Spleen (tissue), 11 donors: ENCODE data around the gene USE1. TPM values are rescaled to one million over a fixed set of nuclear protein-coding genes. Genes with fewer than 3 reads are reported as not detected.

Experiments
- DNase-seq: peaks from one replicate; pipeline ENCODE4 v3.0.0-alpha.2; 2020
- H3K27ac ChIP-seq, 8 donors: fragments of 200-600 bp; sonication (generic) in 7 of 8; 1 replicate in 4 of 8; 2 replicates in 4 of 8; pipeline versions ENCODE4 v1.5.0 to v1.8.0; 2016 to 2021; ENCODE audit warnings: inconsistent platforms in 4 of 8, mild to moderate bottlenecking in 4 of 8, moderate library complexity in 1 of 8
- H3K27me3 ChIP-seq, 7 donors: fragments of 200-600 bp; sonication (generic) in 6 of 7; replicated peaks in 1 of 7; 1 replicate in 4 of 7; 2 replicates in 3 of 7; pipeline versions ENCODE4 v1.5.0 to v1.8.0; 2016 to 2021; ENCODE audit warnings: inconsistent platforms in 3 of 7, mild to moderate bottlenecking in 1 of 7
- H3K36me3 ChIP-seq, 6 donors: fragments of 200-600 bp; sonication (generic) in 5 of 6; 1 replicate in 4 of 6; 2 replicates in 2 of 6; pipeline versions ENCODE4 v1.5.0 to v1.8.0; 2016 to 2021; ENCODE audit warnings: inconsistent platforms in 2 of 6
- H3K4me1 ChIP-seq, 6 donors: fragments of 200-600 bp; sonication (generic) in 5 of 6; 1 replicate in 3 of 6; 2 replicates in 3 of 6; pipeline versions ENCODE4 v1.5.0 to v1.8.0; 2016 to 2021; ENCODE audit warnings: inconsistent platforms in 3 of 6
- H3K4me3 ChIP-seq, 8 donors: fragments of 200-600 bp; sonication (generic) in 7 of 8; 1 replicate in 4 of 8; 2 replicates in 4 of 8; pipeline versions ENCODE4 v1.5.0 to v1.8.0; 2016 to 2021; ENCODE audit warnings: inconsistent platforms in 4 of 8, mild to moderate bottlenecking in 4 of 8, moderate library complexity in 2 of 8
- H3K9me3 ChIP-seq, 8 donors: fragments of 200-600 bp; sonication (generic) in 7 of 8; 1 replicate in 4 of 8; 2 replicates in 4 of 8; pipeline versions ENCODE4 v1.5.0 to v1.8.0; 2016 to 2021; ENCODE audit warnings: inconsistent platforms in 4 of 8
- CTCF ChIP-seq, 11 experiments: fragments of 200-600 bp in 7 of 11; fragments of 450-650 bp in 4 of 11; sonication (generic) in 4 of 11; IDR thresholded peaks in 8 of 11; conservative IDR thresholded peaks in 3 of 11; 1 replicate in 7 of 11; 2 replicates in 4 of 11; pipeline versions ENCODE4 v1.4.0 to v1.8.0; 2016 to 2021; ENCODE audit warnings: antibody characterized with exemption in 11 of 11, inconsistent platforms in 4 of 11, mild to moderate bottlenecking in 1 of 11
- POLR2A ChIP-seq, 3 donors: fragments of 450-650 bp; IDR thresholded peaks; one replicate each; pipeline ENCODE4 v1.5.1; 2017; ENCODE audit warnings: antibody characterized with exemption in 3 of 3, mild to moderate bottlenecking in 1 of 3
- POLR2AphosphoS5 ChIP-seq, 3 donors: sonication (generic); formaldehyde crosslinking; IDR thresholded peaks; one replicate each; pipeline ENCODE4 v1.5.1; 2017; ENCODE audit warnings: antibody characterized with exemption in 3 of 3
- WGBS, 5 donors: extraction: QIAGEN DNeasy Blood & Tissue Kit in 3 of 5; methylation state at CpG; one replicate each; pipeline versions ENCODE4 v1.1.5 to v1.1.7; 2013 to 2018; 5-methylcytosine and 5-hydroxymethylcytosine counted together
- intact Hi-C: fragments of 100-400 bp; cut with DNase I; formaldehyde crosslinking; loops from one replicate; pipeline ENCODE4 v1.15.0; 2023; ENCODE audit warnings: low total_unique reads
- polyA plus RNA-seq, 3 donors: library from polyadenylated mRNA; stranded (reverse); fragments of 200-250 nt; gene quantifications; one replicate each; pipeline ENCODE4 v1.2.1, GENCODE V29; 2013
- total RNA-seq, 7 donors: library from RNA; depleted of rRNA in 3 of 7; stranded (reverse); fragments of >200 nt in 3 of 7; fragmentation: NEBNext Ultra II Directional in 4 of 7; extraction: Animal tissue kit (Norgen Biotek cat#: 25700) in 4 of 7; gene quantifications; one replicate each; pipeline versions ENCODE4 v1.1.0 to v1.2.1, GENCODE V29; 2016 to 2021
- donor health status: healthy with polysubstance abuse.
- donor health status: DM: no; HTN: no; CAD: no; lungs with moderate emphysema.
- donor health status: DM: no; HTN: no; CAD: no.
- donor health status: Bipolar disorder and iron deficiency.
- donor health status: healthy.
- donor health status: DM: no; HTN: no; CAD: no.
- donor health status: DM: yes; HTN: yes; CAD: no.

The USE1 gene
- total and polyA plus RNA-seq, 10 donors = 17.2 to 74.4 (median 28.6) TPM

GRCh38 chr19:17205237-17206140, 9.7 kb upstream of the USE1 start:
- no peak overlapping the region for H3K27ac ChIP-seq
- no peaks in the 10 kb centered on the region for H3K9me3 ChIP-seq
- peaks cover 2 to 100% (median 92%) of the 10 kb centered on the region in 6 donors for H3K36me3 ChIP-seq
- TF ChIP-seq POLR2A (IDR thresholded peaks at IDR 0.05) (no peak), CTCF (IDR thresholded peaks at IDR 0.05 in 8 of 11, conservative IDR thresholded peaks at IDR 0.05 in 3 of 11) (peak; percentile 28 to 73 (median 65)), POLR2AphosphoS5 (IDR thresholded peaks at IDR 0.05) (peak; percentile 46 to 65 (median 48))
- 63 to 92% (median 87%) methylated on average over 8 to 27 of the region's 27 CpGs for WGBS, 5 donors
- intact Hi-C loops = no loop called here
- H3K4me3 ChIP-seq = no peak overlapping the region
- peaks cover 0 to 5% (median 2%) of the 10 kb centered on the region in 6 donors for H3K4me1 ChIP-seq
- DNase-seq = peak; percentile 88
- H3K27me3 ChIP-seq = no peaks in the 10 kb centered on the region

GRCh38 chr19:17206736-17207581, 8.2 kb upstream of the USE1 start:
- TF ChIP-seq POLR2AphosphoS5 (IDR thresholded peaks at IDR 0.05) (peak in 1 of 3 donors; percentile 28), POLR2A (IDR thresholded peaks at IDR 0.05) (no peak)
- Histone ChIP-seq H3K36me3 (peaks cover 0 to 100% (median 91%) of the 10 kb centered on the region in 6 donors), H3K4me1 (peaks cover 0 to 5% (median 2%) of the 10 kb centered on the region in 6 donors), H3K9me3 (no peaks in the 10 kb centered on the region), H3K27ac (no peak overlapping the region), H3K4me3 (no peak overlapping the region), H3K27me3 (no peaks in the 10 kb centered on the region)
- intact Hi-C loops = no loop called here
- peak; percentile 69 for DNase-seq
- 88 to 93% (median 92%) methylated on average over 13 to 25 of the region's 25 CpGs for WGBS, 5 donors

GRCh38 chr19:17209126-17210036, 5.8 kb upstream of the USE1 start:
- 75 to 85% (median 77%) methylated on average over 18 to 28 of the region's 28 CpGs for WGBS, 5 donors
- Histone ChIP-seq H3K4me3 (no peak overlapping the region), H3K36me3 (peaks cover 0 to 95% (median 80%) of the 10 kb centered on the region in 6 donors), H3K27me3 (no peaks in the 10 kb centered on the region), H3K9me3 (no peaks in the 10 kb centered on the region), H3K27ac (peak overlapping the region in 1 of 8 donors; percentile 50), H3K4me1 (peaks cover 0 to 7% (median 3%) of the 10 kb centered on the region in 6 donors)
- intact Hi-C loops = no loop called here
- DNase-seq = peak; percentile 78
- no peak for TF ChIP-seq POLR2A (IDR thresholded peaks at IDR 0.05)
- peak in 2 of 3 donors; percentile 16 to 51 for TF ChIP-seq POLR2AphosphoS5 (IDR thresholded peaks at IDR 0.05)
- no peak for TF ChIP-seq CTCF (IDR thresholded peaks at IDR 0.05 in 8 of 11, conservative IDR thresholded peaks at IDR 0.05 in 3 of 11)

- TF ChIP-seq POLR2A (IDR thresholded peaks at IDR 0.05) (no peak), CTCF (IDR thresholded peaks at IDR 0.05 in 8 of 11, conservative IDR thresholded peaks at IDR 0.05 in 3 of 11) (no peak), POLR2AphosphoS5 (IDR thresholded peaks at IDR 0.05) (no peak)
- intact Hi-C loops = no loop called here
- Histone ChIP-seq H3K27ac (peak overlapping the region in 1 of 8 donors; percentile 50), H3K4me1 (peaks cover 4 to 14% (median 10%) of the 10 kb centered on the region in 6 donors), H3K4me3 (no peak overlapping the region), H3K36me3 (peaks cover 0 to 85% (median 73%) of the 10 kb centered on the region in 6 donors), H3K9me3 (no peaks in the 10 kb centered on the region), H3K27me3 (no peaks in the 10 kb centered on the region)
- 83 to 93% (median 89%) methylated on average over 8 to 14 of the region's 14 CpGs for WGBS, 5 donors
- DNase-seq = peak; percentile 64
Measured at GRCh38 chr19:17210296-17210695, 4.9 kb upstream of the USE1 start.
